Measurements from ENCODE around the gene SLC6A6. TPM values are rescaled to one million over a fixed set of nuclear protein-coding genes. Genes with fewer than 3 reads are reported as not detected.

Gene SLC6A6
- total and polyA plus RNA-seq, 10 of the 15 experiments (the other 5 are each of a cell fraction or from before 2014, with no cell fraction given) = 5.6 to 47.0 (median 20.2) TPM

DNA sequence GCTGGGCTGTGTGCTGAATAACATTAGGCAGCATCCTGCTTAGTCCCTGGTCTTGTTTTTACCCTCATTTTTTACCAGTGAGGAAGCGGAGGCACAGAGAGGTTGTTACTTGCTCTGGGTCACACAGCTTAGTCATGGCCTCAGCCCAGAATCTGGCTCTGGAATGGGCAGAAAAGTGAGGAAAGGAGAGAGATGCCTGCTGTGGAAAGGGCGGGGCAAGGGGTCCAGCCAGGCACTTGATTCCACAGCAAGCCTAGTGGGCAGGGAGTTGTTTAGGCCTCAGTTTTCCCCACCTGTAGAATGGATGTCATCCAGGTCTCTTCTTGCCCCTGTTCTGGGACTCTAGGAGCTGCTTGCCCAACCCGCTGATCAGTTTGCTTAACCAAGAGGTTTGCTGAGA is 35.9 kb downstream of the SLC6A6 start:
- Histone ChIP-seq H3K9me3 (replicated peaks; ENCODE audit: control insufficient read depth, insufficient read depth, low read length) (no peaks in the 10 kb centered on the region), H3K27ac (ENCODE audit: control insufficient read depth, insufficient read depth) (no peak overlapping the region), H3K27me3 (replicated peaks in 1 of 2; ENCODE audit: control insufficient read depth in 2 of 2, insufficient read depth in 2 of 2, low read length in 1 of 2) (no peaks in the 10 kb centered on the region), H3K9ac (ENCODE audit: control insufficient read depth, insufficient read depth, low read length) (no peak overlapping the region), H3K36me3 (ENCODE audit: control insufficient read depth in 2 of 2, insufficient read depth in 2 of 2, low read length in 1 of 2) (peaks cover under 1 to 2% of the 10 kb centered on the region in 2 experiments; a peak in 1 of 4 replicates), H3K79me2 (ENCODE audit: control insufficient read depth, insufficient read depth, low read length) (peaks cover 23% of the 10 kb centered on the region), H3K4me1 (ENCODE audit: control insufficient read depth, insufficient read depth, low read length) (peaks cover 24% of the 10 kb centered on the region), H2AFZ (ENCODE audit: control insufficient read depth, low read depth, low read length) (no peak overlapping the region), H4K20me1 (ENCODE audit: control insufficient read depth, insufficient read depth) (no peaks in the 10 kb centered on the region), H3K4me2 (ENCODE audit: control insufficient read depth, insufficient read depth) (no peak overlapping the region), H3K4me3 (no peak overlapping the region)
- RAD21 ChIA-PET (ENCODE audit: unreplicated experiment) = no interaction called here
- SMC1A ChIA-PET (ENCODE audit: uncharacterized antibody, unreplicated experiment) = interaction anchor here (0.6 to 1.4 kb wide), 5 partner anchors 8 to 539 kb away, joined by 3 to 6 read pairs (median 3); no protein-coding TSS in a partner anchor
- POLR2A ChIA-PET = interaction anchor here (1.0 to 1.1 kb wide), 2 partner anchors 10 to 12 kb away, joined by 3 to 4 read pairs; no protein-coding TSS in a partner anchor
- ATAC-seq (no peak), FAIRE-seq (no peak), DNase-seq (ENCODE audit: low read depth, low spot score) (no peak)
- in situ Hi-C loops (cut with MboI) = no loop called here
- CTCF ChIA-PET = interaction anchor here (1.8 to 2.7 kb wide), 2 partner anchors 30 to 33 kb away, joined by 5 to 12 read pairs; no protein-coding TSS in a partner anchor
- TF ChIP-seq ZZZ3 (IDR thresholded peaks at IDR 0.05; ENCODE audit: control insufficient read depth, insufficient read length, low read depth) = no peak
- intact Hi-C loops (cut with micrococcal nuclease; ENCODE audit: unreplicated experiment) = loop anchor here (10.0 kb wide), 1 partner anchor 1023 kb away; no protein-coding TSS in a partner anchor
- WGBS (ENCODE audit: insufficient coverage, insufficient replicate concordance, low lambda C conversion rate, missing lambda C conversion rate) = 98% methylated on average over 3 of the region's 3 CpGs
- no TSS peak for BruUV-seq (replicated peaks)

DNA sequence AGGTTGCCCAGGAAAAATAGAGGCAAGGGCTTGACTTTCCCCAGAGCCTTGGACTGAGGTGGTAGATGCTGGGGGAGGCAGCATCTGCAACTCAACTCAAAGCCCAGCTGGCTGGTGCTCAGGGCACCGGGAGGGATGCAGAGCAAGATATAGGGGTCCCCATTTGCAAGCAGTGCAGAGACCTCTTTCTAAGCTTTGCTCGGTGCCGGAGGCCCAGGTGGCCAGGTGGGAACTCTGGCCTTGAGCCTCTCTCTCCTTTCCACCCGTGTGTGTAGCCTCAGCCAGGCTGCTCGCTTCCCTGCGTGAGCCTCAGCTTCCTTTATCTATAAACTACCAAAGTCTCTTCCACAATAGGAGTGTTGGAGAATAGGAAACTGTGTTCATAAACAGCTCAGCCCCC is 36.5 kb downstream of the SLC6A6 start:
- no peak overlapping the region for H3K9ac ChIP-seq (ENCODE audit: control insufficient read depth, insufficient read depth, low read length)
- intact Hi-C loops (cut with micrococcal nuclease; ENCODE audit: unreplicated experiment) (loop anchor here (10.0 kb wide), 1 partner anchor 1024 kb away; no protein-coding TSS in a partner anchor), in situ Hi-C loops (cut with MboI) (no loop called here)
- H3K4me3 ChIP-seq = no peak overlapping the region
- ATAC-seq (no peak), DNase-seq (ENCODE audit: low read depth, low spot score) (no peak), FAIRE-seq (no peak)
- SMC1A ChIA-PET (ENCODE audit: uncharacterized antibody, unreplicated experiment) = interaction anchor here (0.7 to 1.4 kb wide), 7 partner anchors 9 to 263 kb away, joined by 3 to 6 read pairs (median 3); no protein-coding TSS in a partner anchor
- peaks cover 16% of the 10 kb centered on the region for H3K79me2 ChIP-seq (ENCODE audit: control insufficient read depth, insufficient read depth, low read length)
- no peak overlapping the region for H3K4me2 ChIP-seq (ENCODE audit: control insufficient read depth, insufficient read depth)
- RAD21 ChIA-PET (ENCODE audit: unreplicated experiment) = interaction anchor here (1.0 to 1.4 kb wide), 2 partner anchors 9 to 19 kb away, joined by 3 to 5 read pairs; no protein-coding TSS in a partner anchor
- peaks cover 2 to 5% of the 10 kb centered on the region in 2 experiments; a peak in 2 of 4 replicates for H3K36me3 ChIP-seq (ENCODE audit: control insufficient read depth in 2 of 2, insufficient read depth in 2 of 2, low read length in 1 of 2)
- no peaks in the 10 kb centered on the region for H4K20me1 ChIP-seq (ENCODE audit: control insufficient read depth, insufficient read depth)
- H3K27me3 ChIP-seq (replicated peaks in 1 of 2; ENCODE audit: control insufficient read depth in 2 of 2, insufficient read depth in 2 of 2, low read length in 1 of 2) = no peaks in the 10 kb centered on the region
- WGBS (ENCODE audit: insufficient coverage, insufficient replicate concordance, low lambda C conversion rate, missing lambda C conversion rate) = 83% methylated on average over 6 of the region's 6 CpGs
- no peaks in the 10 kb centered on the region for H3K9me3 ChIP-seq (replicated peaks; ENCODE audit: control insufficient read depth, insufficient read depth, low read length)
- CTCF ChIA-PET = interaction anchor here (0.9 to 2.7 kb wide), 3 partner anchors 9 to 235 kb away, joined by 3 to 12 read pairs (median 6); no protein-coding TSS in a partner anchor
- H2AFZ ChIP-seq (ENCODE audit: control insufficient read depth, low read depth, low read length) = no peak overlapping the region
- H3K4me1 ChIP-seq (ENCODE audit: control insufficient read depth, insufficient read depth, low read length) = peaks cover 18% of the 10 kb centered on the region
- no peak overlapping the region for H3K27ac ChIP-seq (ENCODE audit: control insufficient read depth, insufficient read depth)
- BruUV-seq (replicated peaks) = no TSS peak
- POLR2A ChIA-PET = interaction anchor here (0.7 to 1.3 kb wide), 6 partner anchors 8 to 433 kb away, joined by 3 to 5 read pairs (median 3); partner anchors contain the start of gene SLC6A6
- TF ChIP-seq RELA (IDR thresholded peaks at IDR 0.05; ENCODE audit: borderline replicate concordance, partially characterized antibody) (no peak), RBBP5 (conservative IDR thresholded peaks at IDR 0.05) (no peak), CREB1 (IDR thresholded peaks at IDR 0.05; ENCODE audit: low read depth) (no peak), POLR2A (IDR thresholded peaks at IDR 0.05; ENCODE audit: low read depth, low read length) (no peak), SREBF1 (IDR thresholded peaks at IDR 0.05; ENCODE audit: low read length) (no peak), EGR1 (IDR thresholded peaks at IDR 0.05; ENCODE audit: borderline replicate concordance in 1 of 2, low read depth in 2 of 2, low read length in 2 of 2) (no peak)
- TF ChIP-seq, protein P1, sequence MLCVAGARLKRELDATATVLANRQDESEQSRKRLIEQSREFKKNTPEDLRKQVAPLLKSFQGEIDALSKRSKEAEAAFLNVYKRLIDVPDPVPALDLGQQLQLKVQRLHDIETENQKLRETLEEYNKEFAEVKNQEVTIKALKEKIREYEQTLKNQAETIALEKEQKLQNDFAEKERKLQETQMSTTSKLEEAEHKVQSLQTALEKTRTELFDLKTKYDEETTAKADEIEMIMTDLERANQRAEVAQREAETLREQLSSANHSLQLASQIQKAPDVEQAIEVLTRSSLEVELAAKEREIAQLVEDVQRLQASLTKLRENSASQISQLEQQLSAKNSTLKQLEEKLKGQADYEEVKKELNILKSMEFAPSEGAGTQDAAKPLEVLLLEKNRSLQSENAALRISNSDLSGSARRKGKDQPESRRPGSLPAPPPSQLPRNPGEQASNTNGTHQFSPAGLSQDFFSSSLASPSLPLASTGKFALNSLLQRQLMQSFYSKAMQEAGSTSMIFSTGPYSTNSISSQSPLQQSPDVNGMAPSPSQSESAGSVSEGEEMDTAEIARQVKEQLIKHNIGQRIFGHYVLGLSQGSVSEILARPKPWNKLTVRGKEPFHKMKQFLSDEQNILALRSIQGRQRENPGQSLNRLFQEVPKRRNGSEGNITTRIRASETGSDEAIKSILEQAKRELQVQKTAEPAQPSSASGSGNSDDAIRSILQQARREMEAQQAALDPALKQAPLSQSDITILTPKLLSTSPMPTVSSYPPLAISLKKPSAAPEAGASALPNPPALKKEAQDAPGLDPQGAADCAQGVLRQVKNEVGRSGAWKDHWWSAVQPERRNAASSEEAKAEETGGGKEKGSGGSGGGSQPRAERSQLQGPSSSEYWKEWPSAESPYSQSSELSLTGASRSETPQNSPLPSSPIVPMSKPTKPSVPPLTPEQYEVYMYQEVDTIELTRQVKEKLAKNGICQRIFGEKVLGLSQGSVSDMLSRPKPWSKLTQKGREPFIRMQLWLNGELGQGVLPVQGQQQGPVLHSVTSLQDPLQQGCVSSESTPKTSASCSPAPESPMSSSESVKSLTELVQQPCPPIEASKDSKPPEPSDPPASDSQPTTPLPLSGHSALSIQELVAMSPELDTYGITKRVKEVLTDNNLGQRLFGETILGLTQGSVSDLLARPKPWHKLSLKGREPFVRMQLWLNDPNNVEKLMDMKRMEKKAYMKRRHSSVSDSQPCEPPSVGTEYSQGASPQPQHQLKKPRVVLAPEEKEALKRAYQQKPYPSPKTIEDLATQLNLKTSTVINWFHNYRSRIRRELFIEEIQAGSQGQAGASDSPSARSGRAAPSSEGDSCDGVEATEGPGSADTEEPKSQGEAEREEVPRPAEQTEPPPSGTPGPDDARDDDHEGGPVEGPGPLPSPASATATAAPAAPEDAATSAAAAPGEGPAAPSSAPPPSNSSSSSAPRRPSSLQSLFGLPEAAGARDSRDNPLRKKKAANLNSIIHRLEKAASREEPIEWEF (IDR thresholded peaks at IDR 0.05; ENCODE audit: insufficient replicate concordance, low read depth, low read length) = no peak
- TF ChIP-seq, protein P2, sequence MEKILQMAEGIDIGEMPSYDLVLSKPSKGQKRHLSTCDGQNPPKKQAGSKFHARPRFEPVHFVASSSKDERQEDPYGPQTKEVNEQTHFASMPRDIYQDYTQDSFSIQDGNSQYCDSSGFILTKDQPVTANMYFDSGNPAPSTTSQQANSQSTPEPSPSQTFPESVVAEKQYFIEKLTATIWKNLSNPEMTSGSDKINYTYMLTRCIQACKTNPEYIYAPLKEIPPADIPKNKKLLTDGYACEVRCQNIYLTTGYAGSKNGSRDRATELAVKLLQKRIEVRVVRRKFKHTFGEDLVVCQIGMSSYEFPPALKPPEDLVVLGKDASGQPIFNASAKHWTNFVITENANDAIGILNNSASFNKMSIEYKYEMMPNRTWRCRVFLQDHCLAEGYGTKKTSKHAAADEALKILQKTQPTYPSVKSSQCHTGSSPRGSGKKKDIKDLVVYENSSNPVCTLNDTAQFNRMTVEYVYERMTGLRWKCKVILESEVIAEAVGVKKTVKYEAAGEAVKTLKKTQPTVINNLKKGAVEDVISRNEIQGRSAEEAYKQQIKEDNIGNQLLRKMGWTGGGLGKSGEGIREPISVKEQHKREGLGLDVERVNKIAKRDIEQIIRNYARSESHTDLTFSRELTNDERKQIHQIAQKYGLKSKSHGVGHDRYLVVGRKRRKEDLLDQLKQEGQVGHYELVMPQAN (conservative IDR thresholded peaks at IDR 0.05) = no peak

Measured in GM12878 (cell line).